Measurements from ENCODE around the gene PLEKHA5. TPM values are rescaled to one million over a fixed set of nuclear protein-coding genes. Genes with fewer than 3 reads are reported as not detected.

Gene PLEKHA5
- polyA plus RNA-seq, 3 donors, result 0.35 to 0.79 (median 0.41) TPM

DNA sequence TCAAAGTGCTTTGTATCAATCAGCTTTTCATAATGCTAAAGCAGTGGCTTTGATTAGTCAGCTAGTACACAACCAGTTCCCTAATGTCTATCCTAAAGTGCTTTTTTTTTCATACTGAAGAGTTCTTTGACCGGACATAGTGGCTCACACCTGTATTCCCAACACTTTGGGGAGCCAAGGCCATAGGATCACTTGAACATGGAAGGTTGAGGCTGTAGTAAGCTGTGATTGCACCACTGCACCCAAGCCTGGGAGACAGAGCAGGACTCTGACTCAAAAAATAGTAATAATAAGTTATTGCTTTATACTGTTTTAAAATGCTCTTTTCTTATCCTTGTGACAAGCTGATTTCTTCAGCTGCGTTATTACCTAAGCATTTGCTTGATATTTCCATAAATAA lies 155.1 kb downstream of the PLEKHA5 start:
- intact Hi-C loops (cut with micrococcal nuclease), result no loop called here
- no peaks in the 10 kb centered on the region for H4K20me1 ChIP-seq (ENCODE audit: insufficient read depth, low read length)
- no peaks in the 10 kb centered on the region for H3K27me3 ChIP-seq (ENCODE audit: control insufficient read depth in 2 of 2, insufficient read depth in 2 of 2, low read length in 2 of 2)
- no peaks in the 10 kb centered on the region for H3K36me3 ChIP-seq (replicated peaks in 1 of 2; ENCODE audit: control insufficient read depth in 1 of 2, insufficient read depth in 2 of 2, low read length in 2 of 2)
- Mint-ChIP-seq H3K27me3 (ENCODE audit: low read depth in 3 of 3) (peaks cover 0 to 2% (median 0%) of the 10 kb centered on the region in 3 donors), H3K36me3 (peaks cover 0 to 1% of the 10 kb centered on the region in 2 donors), H3K4me3 (no peak overlapping the region), H3K4me1 (no peaks in the 10 kb centered on the region), H3K9me3 (no peaks in the 10 kb centered on the region), H3K27ac (no peak overlapping the region)
- no peak overlapping the region for H3K4me2 ChIP-seq (replicated peaks; ENCODE audit: extremely low read depth, low read length, poor library complexity, severe bottlenecking)
- no peak overlapping the region for H3K9ac ChIP-seq (ENCODE audit: insufficient read depth, low read length, poor library complexity, severe bottlenecking)
- H3K4me3 ChIP-seq (replicated peaks in 1 of 3; ENCODE audit: low read depth in 2 of 3, low read length in 3 of 3), result no peak overlapping the region
- TF ChIP-seq, protein P1, sequence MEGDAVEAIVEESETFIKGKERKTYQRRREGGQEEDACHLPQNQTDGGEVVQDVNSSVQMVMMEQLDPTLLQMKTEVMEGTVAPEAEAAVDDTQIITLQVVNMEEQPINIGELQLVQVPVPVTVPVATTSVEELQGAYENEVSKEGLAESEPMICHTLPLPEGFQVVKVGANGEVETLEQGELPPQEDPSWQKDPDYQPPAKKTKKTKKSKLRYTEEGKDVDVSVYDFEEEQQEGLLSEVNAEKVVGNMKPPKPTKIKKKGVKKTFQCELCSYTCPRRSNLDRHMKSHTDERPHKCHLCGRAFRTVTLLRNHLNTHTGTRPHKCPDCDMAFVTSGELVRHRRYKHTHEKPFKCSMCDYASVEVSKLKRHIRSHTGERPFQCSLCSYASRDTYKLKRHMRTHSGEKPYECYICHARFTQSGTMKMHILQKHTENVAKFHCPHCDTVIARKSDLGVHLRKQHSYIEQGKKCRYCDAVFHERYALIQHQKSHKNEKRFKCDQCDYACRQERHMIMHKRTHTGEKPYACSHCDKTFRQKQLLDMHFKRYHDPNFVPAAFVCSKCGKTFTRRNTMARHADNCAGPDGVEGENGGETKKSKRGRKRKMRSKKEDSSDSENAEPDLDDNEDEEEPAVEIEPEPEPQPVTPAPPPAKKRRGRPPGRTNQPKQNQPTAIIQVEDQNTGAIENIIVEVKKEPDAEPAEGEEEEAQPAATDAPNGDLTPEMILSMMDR (IDR thresholded peaks at IDR 0.05), result no peak
- H3K4me1 ChIP-seq (ENCODE audit: control insufficient read depth in 1 of 2, insufficient read depth in 2 of 2, low read length in 2 of 2), result no peaks in the 10 kb centered on the region
- no peaks in the 10 kb centered on the region for H3K9me3 ChIP-seq (replicated peaks in 1 of 2; ENCODE audit: control insufficient read depth in 1 of 2, insufficient read depth in 1 of 2, low read length in 2 of 2)
- no peak overlapping the region for H3K27ac ChIP-seq (ENCODE audit: low read depth in 1 of 2, low read length in 2 of 2)
- H2AFZ ChIP-seq (ENCODE audit: insufficient read depth, low read depth, low read length, poor library complexity, severe bottlenecking), result no peak overlapping the region
- no CpG with 5 or more reads among the region's 2 CpGs for WGBS (ENCODE audit: insufficient coverage)
- H3K79me2 ChIP-seq (ENCODE audit: insufficient read depth, low read length), result no peaks in the 10 kb centered on the region
- no peak for DNase-seq

DNA sequence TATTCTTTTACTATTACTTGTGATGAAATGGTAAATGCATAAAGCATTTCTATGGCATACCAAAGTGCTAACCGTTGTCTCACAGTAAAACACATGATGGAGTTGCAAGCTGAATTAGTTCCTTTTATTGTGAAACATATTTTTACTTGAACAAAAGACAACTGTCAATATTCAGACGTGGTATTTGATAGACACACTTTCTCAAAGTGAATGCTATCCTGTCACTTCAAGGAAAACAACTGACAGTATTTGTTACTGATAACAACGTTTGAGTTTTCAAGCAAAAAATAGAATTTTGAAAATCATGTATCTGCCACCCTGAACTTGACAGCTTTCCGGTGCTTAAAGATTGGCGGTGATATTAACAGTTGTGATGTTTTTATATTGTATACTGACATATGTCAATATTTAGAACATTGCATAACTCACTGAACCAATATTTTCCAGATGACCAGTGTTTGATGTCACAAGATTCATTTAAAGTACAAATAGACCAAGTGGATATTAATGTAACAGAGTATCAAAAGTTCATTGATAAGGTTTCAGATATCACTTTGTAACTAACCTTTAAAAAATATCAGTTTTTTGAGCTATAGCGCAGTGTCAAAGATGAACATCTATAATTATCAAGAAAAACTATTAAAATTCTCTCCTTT lies 156.4 kb downstream of the PLEKHA5 start:
- no peak overlapping the region for H3K27ac Mint-ChIP-seq
- Histone ChIP-seq H3K36me3 (replicated peaks in 1 of 2; ENCODE audit: control insufficient read depth in 1 of 2, insufficient read depth in 2 of 2, low read length in 2 of 2) (no peaks in the 10 kb centered on the region), H3K79me2 (ENCODE audit: insufficient read depth, low read length) (no peaks in the 10 kb centered on the region), H4K20me1 (ENCODE audit: insufficient read depth, low read length) (no peaks in the 10 kb centered on the region), H3K4me3 (replicated peaks in 1 of 3; ENCODE audit: low read depth in 2 of 3, low read length in 3 of 3) (no peak overlapping the region), H3K9ac (ENCODE audit: insufficient read depth, low read length, poor library complexity, severe bottlenecking) (no peak overlapping the region), H3K9me3 (replicated peaks in 1 of 2; ENCODE audit: control insufficient read depth in 1 of 2, insufficient read depth in 1 of 2, low read length in 2 of 2) (no peaks in the 10 kb centered on the region), H2AFZ (ENCODE audit: insufficient read depth, low read depth, low read length, poor library complexity, severe bottlenecking) (no peak overlapping the region), H3K27me3 (ENCODE audit: control insufficient read depth in 2 of 2, insufficient read depth in 2 of 2, low read length in 2 of 2) (no peaks in the 10 kb centered on the region), H3K27ac (ENCODE audit: low read depth in 1 of 2, low read length in 2 of 2) (no peak overlapping the region), H3K4me2 (replicated peaks; ENCODE audit: extremely low read depth, low read length, poor library complexity, severe bottlenecking) (no peak overlapping the region), H3K4me1 (ENCODE audit: control insufficient read depth in 1 of 2, insufficient read depth in 2 of 2, low read length in 2 of 2) (no peaks in the 10 kb centered on the region)
- TF ChIP-seq, protein P1 (IDR thresholded peaks at IDR 0.05), result no peak
- H3K4me1 Mint-ChIP-seq, result no peaks in the 10 kb centered on the region
- H3K9me3 Mint-ChIP-seq, result no peaks in the 10 kb centered on the region
- H3K4me3 Mint-ChIP-seq, result no peak overlapping the region
- DNase-seq, result no peak
- 20% methylated on average over 1 of the region's 6 CpGs for WGBS (ENCODE audit: insufficient coverage)
- peaks cover 0 to 2% (median 0%) of the 10 kb centered on the region in 3 donors for H3K27me3 Mint-ChIP-seq (ENCODE audit: low read depth in 3 of 3)
- peaks cover 0 to under 1% of the 10 kb centered on the region in 2 donors for H3K36me3 Mint-ChIP-seq
- intact Hi-C loops (cut with micrococcal nuclease), result no loop called here
